Measurements from ENCODE around the gene TIGD6.

DNA sequence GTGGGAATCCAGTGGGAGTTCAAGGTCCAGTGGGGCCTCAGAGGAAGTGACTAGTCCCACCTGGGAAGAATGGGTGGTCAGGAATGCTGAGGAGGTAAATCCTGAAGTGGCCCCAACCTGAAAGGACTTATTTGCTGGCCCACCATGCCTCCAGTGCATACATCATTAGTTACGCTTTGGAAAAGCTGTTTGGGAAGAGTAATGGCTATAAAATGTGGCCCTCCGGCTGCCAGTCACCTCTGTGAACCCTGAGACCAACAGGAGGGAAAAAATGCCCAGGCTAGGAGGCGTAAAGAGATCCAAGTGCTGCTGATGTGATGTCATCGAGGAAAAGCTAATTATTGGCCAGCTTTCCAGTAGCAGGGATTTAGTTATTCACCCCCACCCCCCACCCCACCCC, 42.6 kb downstream of the TIGD6 start:
- TF ChIP-seq, protein P1, sequence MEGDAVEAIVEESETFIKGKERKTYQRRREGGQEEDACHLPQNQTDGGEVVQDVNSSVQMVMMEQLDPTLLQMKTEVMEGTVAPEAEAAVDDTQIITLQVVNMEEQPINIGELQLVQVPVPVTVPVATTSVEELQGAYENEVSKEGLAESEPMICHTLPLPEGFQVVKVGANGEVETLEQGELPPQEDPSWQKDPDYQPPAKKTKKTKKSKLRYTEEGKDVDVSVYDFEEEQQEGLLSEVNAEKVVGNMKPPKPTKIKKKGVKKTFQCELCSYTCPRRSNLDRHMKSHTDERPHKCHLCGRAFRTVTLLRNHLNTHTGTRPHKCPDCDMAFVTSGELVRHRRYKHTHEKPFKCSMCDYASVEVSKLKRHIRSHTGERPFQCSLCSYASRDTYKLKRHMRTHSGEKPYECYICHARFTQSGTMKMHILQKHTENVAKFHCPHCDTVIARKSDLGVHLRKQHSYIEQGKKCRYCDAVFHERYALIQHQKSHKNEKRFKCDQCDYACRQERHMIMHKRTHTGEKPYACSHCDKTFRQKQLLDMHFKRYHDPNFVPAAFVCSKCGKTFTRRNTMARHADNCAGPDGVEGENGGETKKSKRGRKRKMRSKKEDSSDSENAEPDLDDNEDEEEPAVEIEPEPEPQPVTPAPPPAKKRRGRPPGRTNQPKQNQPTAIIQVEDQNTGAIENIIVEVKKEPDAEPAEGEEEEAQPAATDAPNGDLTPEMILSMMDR (IDR thresholded peaks at IDR 0.05; ENCODE audit: insufficient read depth, low read length, poor library complexity, severe bottlenecking), result no peak
- no peak for TF ChIP-seq EZH2phosphoT487 (conservative IDR thresholded peaks at IDR 0.05; ENCODE audit: low read length)
